Lower leg skin (tissue), 3 donors: ENCODE measurements around the gene PILRA.
"Not testable (repeated sequence)": the region's sequence is repeated elsewhere in the genome, so short reads cannot be mapped to it uniquely, and the experiment has no call there.

Experiments used
- POLR2A ChIP-seq, 2 donors: fragments of 450-650 bp; IDR thresholded peaks; one replicate each; pipeline ENCODE4 v1.6.1; 2016 to 2017; ENCODE audit warnings: antibody characterized with exemption in 2 of 2, mild to moderate bottlenecking in 1 of 2, moderate library complexity in 1 of 2
- TF ChIP-seq, protein P1 (sequence below), 3 donors: fragments of 450-650 bp; IDR thresholded peaks; one replicate each; pipeline ENCODE4 v1.5.1; 2016; ENCODE audit warnings: antibody characterized with exemption in 3 of 3, mild to moderate bottlenecking in 3 of 3, moderate library complexity in 2 of 3

GRCh38 chr7:100344560-100345287 lies 28.6 kb upstream of the PILRA start:
- TF ChIP-seq POLR2A (IDR thresholded peaks at IDR 0.05): not testable (repeated sequence)
- TF ChIP-seq, protein P1, sequence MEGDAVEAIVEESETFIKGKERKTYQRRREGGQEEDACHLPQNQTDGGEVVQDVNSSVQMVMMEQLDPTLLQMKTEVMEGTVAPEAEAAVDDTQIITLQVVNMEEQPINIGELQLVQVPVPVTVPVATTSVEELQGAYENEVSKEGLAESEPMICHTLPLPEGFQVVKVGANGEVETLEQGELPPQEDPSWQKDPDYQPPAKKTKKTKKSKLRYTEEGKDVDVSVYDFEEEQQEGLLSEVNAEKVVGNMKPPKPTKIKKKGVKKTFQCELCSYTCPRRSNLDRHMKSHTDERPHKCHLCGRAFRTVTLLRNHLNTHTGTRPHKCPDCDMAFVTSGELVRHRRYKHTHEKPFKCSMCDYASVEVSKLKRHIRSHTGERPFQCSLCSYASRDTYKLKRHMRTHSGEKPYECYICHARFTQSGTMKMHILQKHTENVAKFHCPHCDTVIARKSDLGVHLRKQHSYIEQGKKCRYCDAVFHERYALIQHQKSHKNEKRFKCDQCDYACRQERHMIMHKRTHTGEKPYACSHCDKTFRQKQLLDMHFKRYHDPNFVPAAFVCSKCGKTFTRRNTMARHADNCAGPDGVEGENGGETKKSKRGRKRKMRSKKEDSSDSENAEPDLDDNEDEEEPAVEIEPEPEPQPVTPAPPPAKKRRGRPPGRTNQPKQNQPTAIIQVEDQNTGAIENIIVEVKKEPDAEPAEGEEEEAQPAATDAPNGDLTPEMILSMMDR (IDR thresholded peaks at IDR 0.05): not testable (repeated sequence)
